Cardiac septum (tissue), 1 donor: ENCODE measurements around the gene PLEKHN1. TPM values are rescaled to one million over a fixed set of nuclear protein-coding genes. Genes with fewer than 3 reads are reported as not detected.

Experiments
- total RNA-seq: library from RNA; stranded (reverse); fragmentation: NEBNext Ultra II Directional; extraction: Animal tissue kit (Norgen Biotek cat#: 25700); gene quantifications from one replicate; pipeline ENCODE4 v1.2.1, GENCODE V29; 2021
- donor health status: DM: no; HTN: no; CAD: no.

PLEKHN1 gene
- total RNA-seq, 1 donor from 2014 or later, result not detected

Other genes starting within 250 kb of the PLEKHN1 start
- 10.2 TPM for gene SAMD11, start 42.6 kb upstream of the PLEKHN1 start, total RNA-seq
- gene NOC2L, start 7.2 kb upstream of the PLEKHN1 start, total RNA-seq, result 39.0 TPM
- gene KLHL17, start 5.9 kb upstream of the PLEKHN1 start, total RNA-seq, result 4.8 TPM
- 50.1 TPM for gene PERM1, start 15.6 kb downstream of the PLEKHN1 start, total RNA-seq
- gene HES4, start 33.6 kb downstream of the PLEKHN1 start, total RNA-seq, result 56.5 TPM
- gene ISG15, start 47.0 kb downstream of the PLEKHN1 start, total RNA-seq, result 18.2 TPM
- 27.0 TPM for gene AGRN, start 53.6 kb downstream of the PLEKHN1 start, total RNA-seq
- not detected for gene RNF223, start 107.8 kb downstream of the PLEKHN1 start, total RNA-seq
- gene C1orf159, start 149.6 kb downstream of the PLEKHN1 start, total RNA-seq, result 5.4 TPM
- gene TTLL10, start 207.4 kb downstream of the PLEKHN1 start, total RNA-seq, result 0.22 TPM
- 0.19 TPM for gene TNFRSF18, start 240.1 kb downstream of the PLEKHN1 start, total RNA-seq
- 4.3 TPM for gene TNFRSF4, start 247.7 kb downstream of the PLEKHN1 start, total RNA-seq